ENCODE data around the gene SPRR2D. TPM values are rescaled to one million over a fixed set of nuclear protein-coding genes. Genes with fewer than 3 reads are reported as not detected.
"Not testable (repeated sequence)": the region's sequence is repeated elsewhere in the genome, so short reads cannot be mapped to it uniquely, and the experiment has no call there.

The SPRR2D gene
- total and polyA plus RNA-seq, 7 donors: not detected

- Histone ChIP-seq H3K27me3 (ENCODE audit: insufficient read depth in 3 of 3, low read length in 2 of 3) (peaks cover 0 to 2% (median 0%) of the 10 kb centered on the region in 3 donors), H3K4me1 (no peaks in the 10 kb centered on the region), H3K9me3 (no peaks in the 10 kb centered on the region), H3K27ac (no peak overlapping the region), H3K36me3 (ENCODE audit: insufficient read depth in 1 of 2, low read depth in 1 of 2) (no peaks in the 10 kb centered on the region), H3K4me3 (no peak overlapping the region)
- ATAC-seq: no peak
- intact Hi-C loops (cut with DNase I): no loop called here
- DNase-seq: no peak
- WGBS, 3 donors: 80 to 88% (median 86%) methylated on average over 7 of the region's 7 CpGs
- no peak for TF ChIP-seq CTCF (IDR thresholded peaks at IDR 0.05)
Measured at GRCh38 chr1:153023109-153023508, 17.8 kb downstream of the SPRR2D start.

- DNase-seq; H3K9me3 ChIP-seq; ATAC-seq; intact Hi-C loops (cut with DNase I); H3K27me3 ChIP-seq (ENCODE audit: insufficient read depth in 3 of 3, low read length in 2 of 3); H3K27ac ChIP-seq; H3K4me1 ChIP-seq; H3K4me3 ChIP-seq; H3K36me3 ChIP-seq (ENCODE audit: insufficient read depth in 1 of 2, low read depth in 1 of 2): not testable (repeated sequence)
- 9 to 30% (median 11%) methylated on average over 9 of the region's 9 CpGs for WGBS, 3 donors
Measured at GRCh38 chr1:153022340-153022739, 18.6 kb downstream of the SPRR2D start.

- intact Hi-C loops (cut with DNase I); DNase-seq; H3K4me3 ChIP-seq; H3K27ac ChIP-seq; H3K36me3 ChIP-seq (ENCODE audit: insufficient read depth in 1 of 2, low read depth in 1 of 2); H3K9me3 ChIP-seq; H3K4me1 ChIP-seq; ATAC-seq; H3K27me3 ChIP-seq (ENCODE audit: insufficient read depth in 3 of 3, low read length in 2 of 3): not testable (repeated sequence)
- WGBS, 3 donors: 11 to 19% (median 14%) methylated on average over 2 of the region's 2 CpGs
Measured at GRCh38 chr1:153021829-153022228, 19.1 kb downstream of the SPRR2D start.

GRCh38 chr1:153011235-153011758, 29.6 kb downstream of the SPRR2D start:
- not testable (repeated sequence) for DNase-seq

GRCh38 chr1:153001382-153001781, 39.5 kb downstream of the SPRR2D start, which contains the start of gene SPRR3:
TSS of gene SPRR3 (plus strand) at chr1:153001749. CDS start at chr1:153003021, 1,272 bp downstream.
- DNase-seq: no peak
- TF ChIP-seq CTCF (IDR thresholded peaks at IDR 0.05): no peak
- H3K27me3 ChIP-seq (ENCODE audit: insufficient read depth in 3 of 3, low read length in 2 of 3): no peaks in the 10 kb centered on the region
- no peak within 1 kb of the TSS for H3K27ac ChIP-seq
- H3K4me3 ChIP-seq: no peak within 1 kb of the TSS
- H3K36me3 ChIP-seq (ENCODE audit: insufficient read depth in 1 of 2, low read depth in 1 of 2): no peaks in the 10 kb centered on the region
- H3K9me3 ChIP-seq: no peaks in the 10 kb centered on the region
- WGBS, 3 donors: 48 to 69% (median 60%) methylated on average over 2 of the region's 2 CpGs
- intact Hi-C loops (cut with DNase I): no loop called here
- no peaks in the 10 kb centered on the region for H3K4me1 ChIP-seq
- no peak for ATAC-seq

More at GRCh38 chr1:153011235-153011758, 29.6 kb downstream of the SPRR2D start:
- intact Hi-C loops (cut with DNase I); H3K27ac ChIP-seq; H3K4me1 ChIP-seq; ATAC-seq; H3K36me3 ChIP-seq (ENCODE audit: insufficient read depth in 1 of 2, low read depth in 1 of 2); H3K27me3 ChIP-seq (ENCODE audit: insufficient read depth in 3 of 3, low read length in 2 of 3); H3K9me3 ChIP-seq; H3K4me3 ChIP-seq: not testable (repeated sequence)
- WGBS, 3 donors: 75 to 78% (median 77%) methylated on average over 8 of the region's 8 CpGs

GRCh38 chr1:153000294-153000693, 40.6 kb downstream of the SPRR2D start:
- no peak for TF ChIP-seq CTCF (IDR thresholded peaks at IDR 0.05)
- Histone ChIP-seq H3K4me1 (no peaks in the 10 kb centered on the region), H3K27ac (no peak overlapping the region), H3K27me3 (ENCODE audit: insufficient read depth in 3 of 3, low read length in 2 of 3) (no peaks in the 10 kb centered on the region), H3K4me3 (no peak overlapping the region), H3K9me3 (no peaks in the 10 kb centered on the region), H3K36me3 (ENCODE audit: insufficient read depth in 1 of 2, low read depth in 1 of 2) (no peaks in the 10 kb centered on the region)
- ATAC-seq (no peak), DNase-seq (no peak)
- intact Hi-C loops (cut with DNase I): no loop called here
- WGBS, 3 donors: 83 to 90% (median 88%) methylated on average over 1 of the region's 1 CpG

Measured in psoas muscle (tissue), 8 donors.